H1 (cell line): Measurements from ENCODE around the gene JPH2.

Source experiments
- BRCA1 ChIP-seq: IDR thresholded peaks from 2 replicates; pipeline ENCODE4 v1.6.1; 2012; ENCODE audit warnings: low read depth, low read length, improper control_type of control experiment
- CTCF ChIP-seq, 3 experiments: IDR thresholded peaks; 1 replicate in 2 of 3; 2 replicates in 1 of 3; pipeline versions ENCODE4 v1.5.1 to v1.6.1; 2011; ENCODE audit warnings: low read length in 3 of 3, mild to moderate bottlenecking in 3 of 3, inconsistent platforms in 2 of 3, low read depth in 1 of 3, moderate library complexity in 1 of 3; ENCODE audit not compliant: insufficient read depth in 1 of 3; ENCODE audit errors: control extremely low read depth in 1 of 3
- EP300 ChIP-seq, 2 experiments: IDR thresholded peaks; 1 replicate in 1 of 2; 2 replicates in 1 of 2; pipeline ENCODE4 v1.6.1; 2011 to 2012; ENCODE audit warnings: low read depth in 2 of 2, low read length in 2 of 2, mild to moderate bottlenecking in 2 of 2, borderline replicate concordance in 1 of 2, inconsistent platforms in 1 of 2, moderate library complexity in 1 of 2
- EZH2 ChIP-seq: fragments of 200-600 bp; sonication (generic); IDR thresholded peaks from 2 replicates; pipeline ENCODE4 v1.7.1; 2012; ENCODE audit warnings: low read depth, mild to moderate bottlenecking, moderate library complexity, low read length, inconsistent platforms; ENCODE audit not compliant: severe bottlenecking
- GABPA ChIP-seq: IDR thresholded peaks from 2 replicates; pipeline ENCODE4 v1.6.1; 2011; ENCODE audit warnings: mild to moderate bottlenecking, low read length, moderate library complexity, borderline replicate concordance; ENCODE audit not compliant: insufficient read depth
- TAF1 ChIP-seq: IDR thresholded peaks from 2 replicates; pipeline ENCODE4 v1.6.1; 2011; ENCODE audit warnings: mild to moderate bottlenecking, low read depth, low read length

- TF ChIP-seq GABPA (no peak), EZH2 (no peak), BRCA1 (no peak), CTCF (IDR thresholded peaks at IDR 0.05; ENCODE audit: control extremely low read depth in 1 of 3, insufficient read depth in 1 of 3, low read depth in 1 of 3, low read length in 3 of 3) (peak; percentile 52 to 78 (median 54)), TAF1 (no peak), EP300 (IDR thresholded peaks at IDR 0.05; ENCODE audit: borderline replicate concordance in 1 of 2, low read depth in 2 of 2, low read length in 2 of 2) (no peak)
Measured at GRCh38 chr20:44222633-44223368, 35.8 kb upstream of the JPH2 start.
